D721Med (cell line): ENCODE measurements around the gene PTRH2.

ENCODE experiments used
- DNase-seq: peaks from one replicate; pipeline ENCODE4 v3.0.0; 2011; ENCODE audit warnings: low spot score; ENCODE audit not compliant: insufficient read length
- FAIRE-seq: peaks from 2 replicates; lab custom pipeline; 2011; peaks lifted over from hg19 to GRCh38; lab: Jason Lieb, UNC
- CTCF ChIP-seq: IDR thresholded peaks from 2 replicates; pipeline ENCODE4 v1.5.1; 2012; ENCODE audit warnings: mild to moderate bottlenecking, control low read depth; ENCODE audit not compliant: insufficient read depth; ENCODE audit errors: missing control alignments

PTRH2 gene

GRCh38 chr17:59751955-59752413 is 44.8 kb upstream of the PTRH2 start:
- no peak for TF ChIP-seq CTCF
- no peak for FAIRE-seq
- DNase-seq, result no peak

GRCh38 chr17:59748591-59748990 is 41.4 kb upstream of the PTRH2 start:
- FAIRE-seq, result no peak
- no peak for TF ChIP-seq CTCF

GRCh38 chr17:59746849-59747445 is 39.7 kb upstream of the PTRH2 start:
- DNase-seq, result no peak
- no peak for FAIRE-seq
- TF ChIP-seq CTCF, result peak; percentile 78

More at GRCh38 chr17:59748591-59748990, 41.4 kb upstream of the PTRH2 start:
- DNase-seq, result no peak

- DNase-seq, result no peak
- TF ChIP-seq CTCF, result no peak
- no peak for FAIRE-seq
These were observed 37.8 kb upstream of the PTRH2 start for GRCh38 chr17:59745040-59745439.

DNA sequence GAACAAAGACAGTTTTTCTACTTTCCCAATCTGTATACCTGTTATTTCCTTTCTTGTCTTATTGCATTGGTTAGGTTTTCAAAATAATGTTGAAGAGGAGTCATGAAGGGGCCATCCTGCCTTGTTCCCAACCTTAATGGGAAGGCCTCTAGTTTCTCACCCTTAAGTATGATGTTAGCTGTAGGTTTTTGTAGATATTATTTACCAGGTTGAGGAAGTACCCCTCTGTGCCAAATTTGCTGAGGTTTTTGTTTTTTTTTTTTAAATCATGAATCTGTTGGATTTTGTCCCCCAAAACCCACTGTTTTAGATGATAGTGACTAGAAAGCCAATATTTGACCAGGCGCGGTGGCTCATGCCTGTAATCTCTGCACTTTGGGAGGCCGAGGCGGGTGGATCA is 36.6 kb upstream of the PTRH2 start:
- DNase-seq (no peak), FAIRE-seq (no peak)
- no peak for TF ChIP-seq CTCF

DNA sequence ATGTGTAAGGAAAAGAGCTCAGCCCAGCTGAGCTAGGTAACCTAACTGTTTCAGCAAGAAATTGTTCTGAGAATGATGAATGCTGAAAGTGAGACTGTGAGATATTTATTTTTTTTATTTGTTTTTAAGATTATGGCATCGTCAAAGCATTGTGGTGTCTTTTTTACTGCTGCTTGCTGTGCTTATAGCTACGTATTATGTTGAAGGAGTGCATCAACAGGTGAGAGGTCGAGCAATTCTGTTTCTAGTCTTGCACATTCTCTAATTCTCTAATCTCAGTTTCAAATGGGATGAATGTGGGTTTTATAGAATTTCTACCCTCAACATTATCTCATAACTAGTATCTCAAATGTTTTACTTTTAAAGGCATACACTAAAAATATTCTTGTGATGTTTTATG is 30.1 kb upstream of the PTRH2 start:
- DNase-seq (no peak), FAIRE-seq (no peak)
- no peak for TF ChIP-seq CTCF

DNA sequence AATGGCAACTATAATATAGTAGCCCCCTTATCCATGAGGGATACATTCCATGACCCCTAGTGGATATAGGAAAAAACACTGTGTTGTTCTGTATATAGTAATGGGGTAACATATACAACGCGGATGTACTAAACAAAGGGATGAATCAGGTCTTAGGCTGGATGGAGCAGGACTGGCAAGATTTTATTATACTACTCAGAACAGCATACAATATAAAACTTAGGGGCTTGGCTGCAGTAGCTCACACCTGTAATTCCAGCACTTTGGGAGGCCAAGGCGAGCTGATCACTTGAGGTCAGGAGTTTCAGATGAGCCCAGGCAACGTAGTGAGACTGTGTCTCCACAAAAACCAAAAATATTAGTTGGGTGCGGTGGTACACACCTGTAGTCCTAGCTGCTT is 27.0 kb upstream of the PTRH2 start:
- TF ChIP-seq CTCF, result no peak
- FAIRE-seq (no peak), DNase-seq (no peak)
